Nephron progenitor cell (in vitro differentiated cells): Measurements from ENCODE around the gene SMTN.

ENCODE experiments used
- DNase-seq: peaks from one replicate; pipeline ENCODE4 v3.0.0; 2021
- H3K27ac Mint-ChIP-seq: 2 replicates; pipeline ENCODE4 v1.8.0; 2021; ENCODE audit warnings: mild to moderate bottlenecking, moderate library complexity, mixed read lengths
- H3K27me3 Mint-ChIP-seq: 2 replicates; pipeline ENCODE4 v1.8.0; 2021; ENCODE audit warnings: mild to moderate bottlenecking, low read depth, mixed read lengths; ENCODE audit not compliant: poor library complexity
- H3K36me3 Mint-ChIP-seq: 2 replicates; pipeline ENCODE4 v1.8.0; 2021; ENCODE audit warnings: low read depth, mixed read lengths
- H3K4me1 Mint-ChIP-seq: 2 replicates; pipeline ENCODE4 v1.8.0; 2021; ENCODE audit warnings: mixed read lengths
- H3K4me3 Mint-ChIP-seq: 2 replicates; pipeline ENCODE4 v1.8.0; 2021; ENCODE audit warnings: mild to moderate bottlenecking, moderate library complexity, mixed read lengths
- H3K9me3 Mint-ChIP-seq: 2 replicates; pipeline ENCODE4 v1.8.0; 2021; ENCODE audit warnings: mild to moderate bottlenecking, moderate library complexity, mixed read lengths
- CTCF ChIP-seq: fragments of 200-600 bp; sonication (generic); IDR thresholded peaks from 2 replicates; pipeline ENCODE4 v1.5.0; 2021; ENCODE audit warnings: antibody characterized with exemption

The SMTN gene

GRCh38 chr22:31139066-31139465 is 57.9 kb downstream of the SMTN start:
- peaks cover 3% of the 10 kb centered on the region for H3K9me3 Mint-ChIP-seq
- H3K4me3 Mint-ChIP-seq: peak overlapping the region; percentile 88
- H3K27ac Mint-ChIP-seq: no peak overlapping the region
- peaks cover 22% of the 10 kb centered on the region for H3K4me1 Mint-ChIP-seq
- no peak for TF ChIP-seq CTCF
- H3K27me3 Mint-ChIP-seq: peaks cover 19% of the 10 kb centered on the region
- DNase-seq: no peak
- H3K36me3 Mint-ChIP-seq: peaks cover 4% of the 10 kb centered on the region

- Mint-ChIP-seq H3K27me3 (peaks cover 19% of the 10 kb centered on the region), H3K27ac (no peak within 1 kb of the TSS), H3K4me3 (peak within 1 kb of the TSS; percentile 88)
Observed at GRCh38 chr22:31139866-31140716, 59.0 kb downstream of the SMTN start, which contains the start of gene PLA2G3. Gene PLA2G3 (minus strand): TSS chr22:31140508. CDS start chr22:31140354, 154 bp downstream.

GRCh38 chr22:31140746-31141145 is 59.6 kb downstream of the SMTN start:
- no peak for DNase-seq
- Mint-ChIP-seq H3K4me3 (no peak overlapping the region), H3K36me3 (peaks cover 4% of the 10 kb centered on the region), H3K9me3 (peaks cover 18% of the 10 kb centered on the region), H3K4me1 (peaks cover 22% of the 10 kb centered on the region), H3K27ac (no peak overlapping the region), H3K27me3 (peaks cover 19% of the 10 kb centered on the region)
- TF ChIP-seq CTCF: no peak

More at GRCh38 chr22:31139866-31140716, 59.0 kb downstream of the SMTN start, which contains the start of gene PLA2G3:
- peak; percentile 86 for DNase-seq
- Mint-ChIP-seq H3K36me3 (peaks cover 4% of the 10 kb centered on the region), H3K9me3 (peaks cover 12% of the 10 kb centered on the region), H3K4me1 (peaks cover 22% of the 10 kb centered on the region)
- peak; percentile 42 for TF ChIP-seq CTCF

GRCh38 chr22:31141551-31141950 is 60.4 kb downstream of the SMTN start:
- Mint-ChIP-seq H3K27me3 (peaks cover 20% of the 10 kb centered on the region), H3K36me3 (peaks cover 4% of the 10 kb centered on the region), H3K9me3 (peaks cover 23% of the 10 kb centered on the region), H3K4me3 (no peak overlapping the region), H3K27ac (no peak overlapping the region), H3K4me1 (peaks cover 22% of the 10 kb centered on the region)
- no peak for TF ChIP-seq CTCF
- no peak for DNase-seq

GRCh38 chr22:31142285-31142684 is 61.2 kb downstream of the SMTN start:
- peaks cover 19% of the 10 kb centered on the region for H3K27me3 Mint-ChIP-seq
- H3K27ac Mint-ChIP-seq: no peak overlapping the region
- H3K4me1 Mint-ChIP-seq: peaks cover 19% of the 10 kb centered on the region
- DNase-seq: no peak
- peaks cover 30% of the 10 kb centered on the region for H3K9me3 Mint-ChIP-seq
- no peak overlapping the region for H3K4me3 Mint-ChIP-seq
- peaks cover under 1% of the 10 kb centered on the region for H3K36me3 Mint-ChIP-seq
- no peak for TF ChIP-seq CTCF
